AG04450 (cell line): ENCODE data around the gene PPP1R12C. TPM values are rescaled to one million over a fixed set of nuclear protein-coding genes. Genes with fewer than 3 reads are reported as not detected.

Source experiments
- CTCF ChIA-PET: fragments of 300-600, 350-600 bp; formaldehyde crosslinking; extraction: SDS; loops from one replicate; lab custom pipeline; 2022; ENCODE audit warnings: antibody characterized with exemption, inconsistent platforms; lab: Charles Lee
- POLR2A ChIA-PET: fragments of 350-600 bp; formaldehyde crosslinking; extraction: SDS; loops from one replicate; lab custom pipeline; 2021; ENCODE audit warnings: antibody characterized with exemption, inconsistent platforms; lab: Yijun Ruan, JAX
- DNase-seq: peaks from one replicate; pipeline ENCODE4 v3.0.0-alpha.2; 2011; ENCODE audit warnings: low read depth, low spot score
- H3K27ac ChIP-seq: one replicate; pipeline ENCODE4 v1.5.1; 2012; ENCODE audit warnings: low read depth, low read length, control low read depth
- H3K27me3 ChIP-seq: one replicate; pipeline ENCODE4 v1.6.0; 2012; ENCODE audit warnings: low read length; ENCODE audit not compliant: control insufficient read depth, insufficient read depth
- H3K4me3 ChIP-seq: 2 replicates; pipeline ENCODE4 v1.5.1; 2011; ENCODE audit warnings: mild to moderate bottlenecking, low read depth, low read length, control low read depth
- H3K9me3 ChIP-seq: 2 replicates; pipeline ENCODE4 v1.5.1; 2012; ENCODE audit warnings: low read length; ENCODE audit not compliant: control insufficient read depth, insufficient read depth
- polyA plus RNA-seq: library from polyadenylated mRNA; depleted of rRNA; stranded (reverse); fragments of >200 nt; gene quantifications from 2 replicates; pipeline ENCODE4 v1.2.3, GENCODE V29; 2011
- TF ChIP-seq, protein P1 (sequence below): IDR thresholded peaks from 2 replicates; pipeline ENCODE4 v1.5.1; 2011; ENCODE audit warnings: low read depth, low read length, control low read depth, inconsistent platforms

Gene PPP1R12C
- polyA plus RNA-seq, 1 experiment = 24.2 TPM

DNA sequence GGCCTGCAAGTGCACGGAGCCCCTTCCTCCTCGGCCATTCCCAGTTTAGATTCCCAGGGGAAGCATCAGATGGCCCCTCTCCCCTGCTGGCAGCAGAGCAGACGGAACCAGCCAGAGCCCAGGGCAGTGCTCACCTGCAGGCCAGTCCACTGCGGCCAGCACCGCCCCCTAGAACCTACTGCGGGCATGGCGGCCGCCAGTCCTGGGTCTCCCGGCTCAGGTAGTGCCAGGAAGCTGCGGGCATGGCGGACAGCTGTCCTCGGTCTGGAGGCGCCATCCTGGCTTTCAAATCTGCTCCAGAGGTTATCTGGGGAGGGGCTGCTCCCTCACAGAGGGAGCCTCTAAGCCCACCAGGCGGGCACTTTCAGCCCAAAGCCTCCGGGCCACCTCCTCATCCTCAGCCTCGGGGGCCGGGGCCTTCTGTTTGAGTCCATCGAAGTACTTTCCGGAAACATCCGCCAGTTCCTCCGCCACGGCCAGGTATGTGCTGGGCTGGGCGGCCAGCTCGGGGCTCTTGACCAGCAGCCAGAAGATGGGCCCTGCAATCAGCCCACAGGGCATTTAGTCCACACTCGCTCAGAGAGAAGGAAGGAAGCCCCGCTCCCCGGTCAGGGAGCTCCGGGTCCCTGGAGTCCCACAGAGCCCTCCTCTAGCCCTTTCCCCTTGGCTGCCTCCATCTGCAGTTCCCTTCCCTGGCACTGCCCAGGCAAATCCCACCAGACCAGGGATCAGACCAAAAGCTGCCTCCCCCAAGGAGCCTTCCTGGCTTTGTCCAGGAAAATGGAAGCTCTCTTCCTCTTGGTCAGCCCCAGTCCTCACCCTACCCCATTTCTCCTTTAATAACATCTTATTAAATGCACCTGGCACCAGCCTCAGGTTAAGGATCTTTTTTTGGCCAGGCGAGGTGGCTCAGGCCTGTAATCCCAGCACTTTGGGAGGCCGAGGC, 72.4 kb downstream of the PPP1R12C start:
- H3K9me3 ChIP-seq = peaks cover 8% of the 10 kb centered on the region; the same call in 1 of the 2 replicates
- TF ChIP-seq, protein P1, sequence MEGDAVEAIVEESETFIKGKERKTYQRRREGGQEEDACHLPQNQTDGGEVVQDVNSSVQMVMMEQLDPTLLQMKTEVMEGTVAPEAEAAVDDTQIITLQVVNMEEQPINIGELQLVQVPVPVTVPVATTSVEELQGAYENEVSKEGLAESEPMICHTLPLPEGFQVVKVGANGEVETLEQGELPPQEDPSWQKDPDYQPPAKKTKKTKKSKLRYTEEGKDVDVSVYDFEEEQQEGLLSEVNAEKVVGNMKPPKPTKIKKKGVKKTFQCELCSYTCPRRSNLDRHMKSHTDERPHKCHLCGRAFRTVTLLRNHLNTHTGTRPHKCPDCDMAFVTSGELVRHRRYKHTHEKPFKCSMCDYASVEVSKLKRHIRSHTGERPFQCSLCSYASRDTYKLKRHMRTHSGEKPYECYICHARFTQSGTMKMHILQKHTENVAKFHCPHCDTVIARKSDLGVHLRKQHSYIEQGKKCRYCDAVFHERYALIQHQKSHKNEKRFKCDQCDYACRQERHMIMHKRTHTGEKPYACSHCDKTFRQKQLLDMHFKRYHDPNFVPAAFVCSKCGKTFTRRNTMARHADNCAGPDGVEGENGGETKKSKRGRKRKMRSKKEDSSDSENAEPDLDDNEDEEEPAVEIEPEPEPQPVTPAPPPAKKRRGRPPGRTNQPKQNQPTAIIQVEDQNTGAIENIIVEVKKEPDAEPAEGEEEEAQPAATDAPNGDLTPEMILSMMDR = no peak
- CTCF ChIA-PET = no interaction called here
- no peak overlapping the region for H3K27ac ChIP-seq
- no peak for DNase-seq
- no peak overlapping the region for H3K4me3 ChIP-seq
- H3K27me3 ChIP-seq = no peaks in the 10 kb centered on the region
- POLR2A ChIA-PET = no interaction called here

DNA sequence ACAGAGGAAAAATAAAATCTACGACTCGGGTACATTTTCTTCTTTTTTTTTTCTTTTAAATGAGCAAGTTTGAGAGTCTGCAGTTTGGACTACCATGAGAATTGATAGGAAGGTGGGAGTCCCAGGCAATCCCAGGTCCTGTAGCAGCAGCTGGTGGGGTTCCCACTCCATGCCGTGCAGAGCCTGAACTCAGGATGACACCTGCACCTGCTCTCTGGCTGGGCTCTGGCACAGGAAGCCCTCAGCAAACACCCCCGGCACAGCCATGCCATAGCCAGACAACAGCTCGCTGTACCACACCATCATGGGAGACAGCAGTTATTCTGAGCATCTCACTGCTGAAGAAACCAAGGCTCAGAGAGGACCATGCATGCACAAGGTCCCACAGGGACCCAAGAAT, 73.2 kb downstream of the PPP1R12C start:
- ChIA-PET POLR2A (no interaction called here), CTCF (interaction anchor here (0.6 kb wide), 1 partner anchor 1207 kb away, joined by 3 read pairs; no protein-coding TSS in a partner anchor)

DNA sequence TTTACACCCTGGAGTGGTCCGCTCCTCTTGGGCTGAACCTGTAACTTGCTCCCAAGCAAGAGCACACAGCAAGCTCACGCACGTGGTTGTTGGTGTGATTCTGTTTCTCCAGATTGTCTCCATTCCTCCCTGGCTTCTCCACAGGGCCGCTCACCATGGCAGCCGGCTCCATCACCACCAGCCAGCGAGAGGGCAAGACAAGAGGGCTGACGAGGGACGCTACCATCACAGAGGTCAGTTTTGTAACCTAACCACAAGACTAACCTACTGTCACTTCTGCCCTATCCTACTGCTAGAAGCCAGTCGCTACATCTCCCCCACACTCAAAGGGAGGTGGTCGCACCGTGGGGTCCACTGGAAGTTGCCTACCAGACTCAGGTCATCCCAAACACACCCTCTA, 74.7 kb downstream of the PPP1R12C start:
- no peaks in the 10 kb centered on the region for H3K27me3 ChIP-seq
- DNase-seq = no peak
- peaks cover 12% of the 10 kb centered on the region; the same call in 1 of the 2 replicates for H3K9me3 ChIP-seq
- ChIA-PET CTCF (no interaction called here), POLR2A (no interaction called here)
- H3K27ac ChIP-seq = no peak overlapping the region
- TF ChIP-seq, protein P1 = no peak
- no peak overlapping the region for H3K4me3 ChIP-seq

More for the DNA sequence above, 73.2 kb downstream of the PPP1R12C start:
- no peak overlapping the region for H3K4me3 ChIP-seq
- DNase-seq = no peak
- TF ChIP-seq, protein P1 = no peak
- H3K27me3 ChIP-seq = no peaks in the 10 kb centered on the region
- no peak overlapping the region for H3K27ac ChIP-seq
- peaks cover 8% of the 10 kb centered on the region; the same call in 1 of the 2 replicates for H3K9me3 ChIP-seq

DNA sequence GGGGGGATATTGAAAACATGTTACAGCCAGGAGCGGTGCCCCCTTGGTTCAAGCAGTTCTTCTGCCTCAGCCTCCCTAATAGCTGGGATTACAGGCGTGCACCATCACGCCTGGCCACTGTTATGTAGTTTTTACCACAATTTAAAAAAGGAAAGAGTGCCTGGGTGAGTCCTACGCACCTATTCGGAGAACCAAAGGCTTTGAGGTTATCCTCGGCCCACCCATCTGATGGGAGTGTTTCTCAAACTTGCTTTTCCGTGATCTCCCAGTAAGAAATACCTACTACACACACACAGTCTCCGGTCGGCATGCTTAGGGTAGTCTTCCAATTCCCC, 75.1 kb downstream of the PPP1R12C start:
- POLR2A ChIA-PET = interaction anchor here (0.6 kb wide), 1 partner anchor 1078 kb away, joined by 3 read pairs; no protein-coding TSS in a partner anchor
- Histone ChIP-seq H3K27me3 (no peaks in the 10 kb centered on the region), H3K27ac (no peak overlapping the region), H3K4me3 (no peak overlapping the region), H3K9me3 (peaks cover 12% of the 10 kb centered on the region; the same call in 1 of the 2 replicates)
- TF ChIP-seq, protein P1 = no peak
- CTCF ChIA-PET = interaction anchor here (0.7 kb wide), 1 partner anchor 679 kb away, joined by 6 read pairs; no protein-coding TSS in a partner anchor
- no peak for DNase-seq
